AG04450 (cell line): ENCODE data around the gene OLFML1. TPM values are rescaled to one million over a fixed set of nuclear protein-coding genes. Genes with fewer than 3 reads are reported as not detected.
"Not testable (repeated sequence)": the region's sequence is repeated elsewhere in the genome, so short reads cannot be mapped to it uniquely, and the experiment has no call there.

Experiments
- CTCF ChIA-PET: fragments of 300-600, 350-600 bp; formaldehyde crosslinking; extraction: SDS; loops from one replicate; lab custom pipeline; 2022; ENCODE audit warnings: antibody characterized with exemption, inconsistent platforms; lab: Charles Lee
- POLR2A ChIA-PET: fragments of 350-600 bp; formaldehyde crosslinking; extraction: SDS; loops from one replicate; lab custom pipeline; 2021; ENCODE audit warnings: antibody characterized with exemption, inconsistent platforms; lab: Yijun Ruan, JAX
- DNase-seq: peaks from one replicate; pipeline ENCODE4 v3.0.0-alpha.2; 2011; ENCODE audit warnings: low read depth, low spot score
- H3K27ac ChIP-seq: one replicate; pipeline ENCODE4 v1.5.1; 2012; ENCODE audit warnings: low read depth, low read length, control low read depth
- H3K27me3 ChIP-seq: one replicate; pipeline ENCODE4 v1.6.0; 2012; ENCODE audit warnings: low read length; ENCODE audit not compliant: control insufficient read depth, insufficient read depth
- H3K4me3 ChIP-seq: 2 replicates; pipeline ENCODE4 v1.5.1; 2011; ENCODE audit warnings: mild to moderate bottlenecking, low read depth, low read length, control low read depth
- H3K9me3 ChIP-seq: 2 replicates; pipeline ENCODE4 v1.5.1; 2012; ENCODE audit warnings: low read length; ENCODE audit not compliant: control insufficient read depth, insufficient read depth
- CTCF ChIP-seq: IDR thresholded peaks from 2 replicates; pipeline ENCODE4 v1.5.1; 2011; ENCODE audit warnings: low read depth, low read length, control low read depth, inconsistent platforms
- polyA plus RNA-seq: library from polyadenylated mRNA; depleted of rRNA; stranded (reverse); fragments of >200 nt; gene quantifications from 2 replicates; pipeline ENCODE4 v1.2.3, GENCODE V29; 2011

OLFML1 gene
- polyA plus RNA-seq, 1 experiment, result 0.21 TPM

- H3K27ac ChIP-seq, result no peak overlapping the region
- ChIA-PET CTCF (interaction anchor here (1.2 to 1.7 kb wide), 2 partner anchors 57 to 179 kb away, joined by 4 read pairs; no protein-coding TSS in a partner anchor), POLR2A (no interaction called here)
- H3K4me3 ChIP-seq, result no peak overlapping the region
- H3K27me3 ChIP-seq, result peaks cover 22% of the 10 kb centered on the region
- H3K9me3 ChIP-seq, result peaks cover 6% of the 10 kb centered on the region; the same call in 1 of the 2 replicates
- no peak for DNase-seq
- no peak for TF ChIP-seq CTCF
These were observed 30.2 kb downstream of the OLFML1 start for GRCh38 chr11:7515447-7515886.

- no peak for DNase-seq
These were observed 31.2 kb downstream of the OLFML1 start for GRCh38 chr11:7516475-7516874.

GRCh38 chr11:7517743-7518142 lies 32.4 kb downstream of the OLFML1 start:
- DNase-seq, H3K9me3 ChIP-seq, POLR2A ChIA-PET, H3K4me3 ChIP-seq, CTCF ChIA-PET, H3K27ac ChIP-seq: not testable (repeated sequence)
- peaks cover 19% of the 10 kb centered on the region for H3K27me3 ChIP-seq

More at GRCh38 chr11:7516475-7516874, 31.2 kb downstream of the OLFML1 start:
- ChIA-PET POLR2A (interaction anchor here (0.6 kb wide), 1 partner anchor 1945 kb away, joined by 6 read pairs; no protein-coding TSS in a partner anchor), CTCF (interaction anchor here (1.7 kb wide), 1 partner anchor 178 kb away, joined by 4 read pairs; no protein-coding TSS in a partner anchor)
- H3K27me3 ChIP-seq, result peaks cover 22% of the 10 kb centered on the region
- H3K27ac ChIP-seq, result no peak overlapping the region
- H3K9me3 ChIP-seq, result peaks cover 6% of the 10 kb centered on the region; the same call in 1 of the 2 replicates
- no peak for TF ChIP-seq CTCF
- no peak overlapping the region for H3K4me3 ChIP-seq

DNA sequence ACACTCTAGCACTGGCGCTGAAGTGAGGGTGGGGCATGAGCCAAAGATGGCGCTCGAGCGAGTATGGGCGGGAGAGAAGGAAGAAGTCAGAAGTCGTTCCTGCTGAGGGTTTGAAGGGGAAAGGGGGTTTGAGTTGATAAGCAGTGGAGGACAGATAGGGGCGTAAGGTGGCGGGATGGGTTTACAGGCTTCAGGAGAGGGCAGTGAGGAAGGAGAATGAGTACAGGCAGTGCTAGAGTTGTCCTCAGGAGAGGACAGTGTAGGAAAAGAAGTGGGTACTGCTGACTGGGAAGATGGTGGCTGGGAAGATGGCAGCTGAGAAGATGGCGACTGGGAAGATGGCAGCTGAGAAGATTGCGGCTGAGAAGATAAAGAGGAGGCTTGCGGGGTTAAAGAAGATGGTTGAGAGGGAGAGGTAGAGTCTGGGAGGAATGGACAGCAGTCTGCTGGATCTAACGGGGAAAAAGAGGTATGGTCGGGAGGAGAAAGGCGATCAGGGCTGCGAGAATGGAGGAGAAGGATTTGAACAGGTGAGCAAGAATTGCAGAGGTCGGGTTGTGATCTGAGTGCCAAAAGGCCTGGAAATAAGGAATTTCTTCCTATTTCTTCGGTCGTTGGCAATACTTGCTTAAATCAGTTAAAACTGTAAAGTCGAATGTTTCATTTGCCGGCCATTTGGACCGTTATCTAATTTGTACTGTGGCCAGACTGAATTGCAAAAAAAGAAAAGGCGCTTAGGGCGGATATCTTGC lies 33.7 kb downstream of the OLFML1 start:
- H3K9me3 ChIP-seq, result peaks cover 4% of the 10 kb centered on the region; the same call in 1 of the 2 replicates
- no peak for TF ChIP-seq CTCF
- CTCF ChIA-PET, result no interaction called here
- POLR2A ChIA-PET, result no interaction called here
- DNase-seq, result no peak
- H3K4me3 ChIP-seq, result no peak overlapping the region
- no peak overlapping the region for H3K27ac ChIP-seq
- H3K27me3 ChIP-seq, result peaks cover 18% of the 10 kb centered on the region

GRCh38 chr11:7520011-7520942 lies 35.0 kb downstream of the OLFML1 start:
- POLR2A ChIA-PET, result no interaction called here

More at GRCh38 chr11:7520011-7520942, 35.0 kb downstream of the OLFML1 start:
- Histone ChIP-seq H3K9me3 (no peaks in the 10 kb centered on the region), H3K27ac (no peak overlapping the region), H3K4me3 (no peak overlapping the region), H3K27me3 (peaks cover 12% of the 10 kb centered on the region)
- no peak for DNase-seq
- CTCF ChIA-PET, result interaction anchor here (1.0 to 2.1 kb wide), 3 partner anchors 51 to 175 kb away, joined by 3 to 14 read pairs (median 5); no protein-coding TSS in a partner anchor
- no peak for TF ChIP-seq CTCF
